HepG2 (cell line): Measurements from ENCODE around the gene ESPNL. TPM values are rescaled to one million over a fixed set of nuclear protein-coding genes. Genes with fewer than 3 reads are reported as not detected.

ENCODE experiments used
- ATAC-seq: fragments of 200-7000 bp; cut with Tn5 transposase; 3 replicates; pipeline ENCODE4 v1.9.1; 2020; ENCODE audit warnings: mild to moderate bottlenecking, moderate library complexity
- BruUV-seq: library from RNA; stranded (reverse); fragments of 400-500 nt; replicated peaks from 2 replicates; lab custom pipeline; 2021; lab: Mats Ljungman, UMichigan
- CTCF ChIA-PET: fragments of 300-600 bp; formaldehyde crosslinking; extraction: SDS; loops from one replicate; lab custom pipeline; 2021; ENCODE audit warnings: low total read pairs, inconsistent platforms, low intra/inter-chr PET ratio; lab: Yijun Ruan, JAX
- POLR2A ChIA-PET: fragments of 350-600 bp; sonication (Branson Sonifier 250); formaldehyde crosslinking; loops from one replicate; lab custom pipeline; 2020; ENCODE audit warnings: antibody characterized with exemption, inconsistent platforms; lab: Yijun Ruan, JAX
- DNase-seq: peaks from one replicate; pipeline ENCODE4 v3.0.0-alpha.2; 2015; ENCODE audit warnings: low spot score
- FAIRE-seq: peaks from 3 replicates; lab custom pipeline; 2011; peaks lifted over from hg19 to GRCh38; lab: Jason Lieb, UNC
- H2AFZ ChIP-seq: one replicate; pipeline ENCODE4 v1.6.1; 2011; ENCODE audit warnings: low read length, inconsistent platforms
- H3K27ac ChIP-seq: fragments of 300-600 bp; 3 replicates; pipeline ENCODE4 v1.8.0; 2011; ENCODE audit warnings: mixed run types, mild to moderate bottlenecking, mixed read lengths, low read length, inconsistent platforms; ENCODE audit not compliant: insufficient read depth; ENCODE audit errors: extremely low read length
- H3K27me3 ChIP-seq, 2 experiments: fragments of 200-600 bp in 1 of 2; 2 replicates in 1 of 2; 3 replicates in 1 of 2; pipeline versions ENCODE4 v1.6.0 to v1.8.0; 2011; ENCODE audit warnings: low read length in 2 of 2, mild to moderate bottlenecking in 2 of 2, moderate library complexity in 2 of 2, inconsistent platforms in 1 of 2; ENCODE audit not compliant: insufficient read depth in 2 of 2, control insufficient read depth in 1 of 2
- H3K36me3 ChIP-seq, 2 experiments: fragments of 200-600 bp in 1 of 2; replicated peaks in 1 of 2; 2 replicates in 1 of 2; 3 replicates in 1 of 2; pipeline versions ENCODE4 v1.5.1 to v1.8.0; 2011; ENCODE audit warnings: low read length in 2 of 2, inconsistent platforms in 1 of 2; ENCODE audit not compliant: insufficient read depth in 2 of 2, control insufficient read depth in 1 of 2
- H3K4me1 ChIP-seq: 2 replicates; pipeline ENCODE4 v1.5.1; 2012; ENCODE audit warnings: low read length, inconsistent platforms; ENCODE audit not compliant: insufficient read depth
- H3K4me2 ChIP-seq: 2 replicates; pipeline ENCODE4 v1.6.0; 2011; ENCODE audit warnings: low read depth, low read length, inconsistent platforms
- H3K4me3 ChIP-seq, 3 experiments: fragments of 200-600 bp in 1 of 3; sonication (generic), shearing (Covaris generic) in 1 of 3; replicated peaks in 1 of 3; 2 replicates each; pipeline ENCODE4 v1.5.1; 2011 to 2016; ENCODE audit warnings: low read length in 3 of 3, inconsistent platforms in 2 of 3, low read depth in 2 of 3, mild to moderate bottlenecking in 2 of 3, control low read depth in 1 of 3, mixed read lengths in 1 of 3; ENCODE audit not compliant: insufficient read depth in 1 of 3
- H3K79me2 ChIP-seq: one replicate; pipeline ENCODE4 v1.6.1; 2011; ENCODE audit warnings: low read length, inconsistent platforms; ENCODE audit not compliant: insufficient read depth
- H3K9ac ChIP-seq: 2 replicates; pipeline ENCODE4 v1.6.0; 2011; ENCODE audit warnings: mild to moderate bottlenecking, low read depth, low read length, inconsistent platforms; ENCODE audit not compliant: insufficient read depth
- H3K9me3 ChIP-seq: 2 replicates; pipeline ENCODE4 v1.5.1; 2012; ENCODE audit warnings: mild to moderate bottlenecking, low read length
- H4K20me1 ChIP-seq: 2 replicates; pipeline ENCODE4 v1.6.0; 2011; ENCODE audit warnings: inconsistent platforms, mild to moderate bottlenecking, low read length, moderate library complexity; ENCODE audit not compliant: insufficient read depth
- GPN1 ChIP-seq: sonication (generic); formaldehyde crosslinking; IDR thresholded peaks from 2 replicates; pipeline ENCODE4 v1.5.1; 2020; ENCODE audit warnings: missing genetic modification reagents, borderline replicate concordance
- HNRNPLL ChIP-seq: fragments of 200-400 bp; formaldehyde crosslinking; IDR thresholded peaks from 2 replicates; pipeline ENCODE4 v1.6.1; 2017; ENCODE audit warnings: mild to moderate bottlenecking, low read depth, low read length; ENCODE audit not compliant: poor library complexity, severe bottlenecking
- MTA1 ChIP-seq: sonication (generic); formaldehyde crosslinking; IDR thresholded peaks from 2 replicates; pipeline ENCODE4 v1.4.0; 2020; ENCODE audit warnings: missing genetic modification reagents, mild to moderate bottlenecking, borderline replicate concordance
- NFE2L1 ChIP-seq: sonication (generic); formaldehyde crosslinking; IDR thresholded peaks from 2 replicates; pipeline ENCODE4 v1.4.0; 2020; ENCODE audit warnings: missing genetic modification reagents, mild to moderate bottlenecking, borderline replicate concordance
- ZNF292 ChIP-seq: sonication (generic); formaldehyde crosslinking; IDR thresholded peaks from 2 replicates; pipeline ENCODE4 v1.8.1; 2022; ENCODE audit warnings: mild to moderate bottlenecking, low read depth, missing genetic modification reagents, borderline replicate concordance
- ZNF550 ChIP-seq: sonication (generic); formaldehyde crosslinking; IDR thresholded peaks from 2 replicates; pipeline ENCODE4 v1.4.0; 2020; ENCODE audit warnings: mild to moderate bottlenecking, missing genetic modification reagents, borderline replicate concordance
- WGBS: methylation state at CpG from one replicate; pipeline ENCODE4 v1.1.6; 2017; ENCODE audit warnings: low lambda C conversion rate; 5-methylcytosine and 5-hydroxymethylcytosine counted together
- in situ Hi-C: cut with HindIII; loops from 2 replicates; pipeline ENCODE4 v1.10.0; 2017; ENCODE audit warnings: low pct_unique_long_range_greater_than_20kb; ENCODE audit not compliant: extremely low pct_ligation_motif_present
- intact Hi-C: fragments of 100-400 bp; cut with micrococcal nuclease; formaldehyde crosslinking; loops from one replicate; pipeline ENCODE4 v1.10.0; 2022; ENCODE audit not compliant: unreplicated experiment
- polyA plus RNA-seq, 8 experiments: library from polyadenylated mRNA; depleted of rRNA in 3 of 8; stranded (reverse) in 7 of 8; unstranded in 1 of 8; fragments of >200 nt; fragmentation: Illumina TruSeq in 4 of 8; extraction: Trizol in 4 of 8; gene quantifications; 2 replicates each; pipeline versions ENCODE4 v1.2.1 to v1.2.3, GENCODE V29; 2011 to 2016; ENCODE audit warnings: low read depth in 4 of 8, missing spikeins in 1 of 8, mixed read lengths in 1 of 8; ENCODE audit not compliant: insufficient read depth in 1 of 8
- total RNA-seq, 5 experiments: library from RNA; depleted of rRNA; stranded (reverse); fragments of >200 nt; fragmentation: Illumina TruSeq; extraction: Trizol; gene quantifications; 2 replicates each; pipeline ENCODE4 v1.2.3, GENCODE V29; 2016; ENCODE audit warnings: low read depth in 1 of 5
- TF ChIP-seq, protein P1 (sequence below): sonication (generic); formaldehyde crosslinking; IDR thresholded peaks from 2 replicates; pipeline ENCODE4 v1.5.0; 2020; ENCODE audit warnings: missing genetic modification reagents, mild to moderate bottlenecking, borderline replicate concordance
- TF ChIP-seq, protein P2 (sequence below): IDR thresholded peaks from 2 replicates; pipeline ENCODE4 v1.6.1; 2016; ENCODE audit warnings: missing biosample characterization, missing genetic modification reagents, low read depth

Gene ESPNL
- total and polyA plus RNA-seq, 2 of the 13 experiments (the other 11 are each of a cell fraction or from before 2014, with no cell fraction given): 0.45 to 0.80 TPM

DNA sequence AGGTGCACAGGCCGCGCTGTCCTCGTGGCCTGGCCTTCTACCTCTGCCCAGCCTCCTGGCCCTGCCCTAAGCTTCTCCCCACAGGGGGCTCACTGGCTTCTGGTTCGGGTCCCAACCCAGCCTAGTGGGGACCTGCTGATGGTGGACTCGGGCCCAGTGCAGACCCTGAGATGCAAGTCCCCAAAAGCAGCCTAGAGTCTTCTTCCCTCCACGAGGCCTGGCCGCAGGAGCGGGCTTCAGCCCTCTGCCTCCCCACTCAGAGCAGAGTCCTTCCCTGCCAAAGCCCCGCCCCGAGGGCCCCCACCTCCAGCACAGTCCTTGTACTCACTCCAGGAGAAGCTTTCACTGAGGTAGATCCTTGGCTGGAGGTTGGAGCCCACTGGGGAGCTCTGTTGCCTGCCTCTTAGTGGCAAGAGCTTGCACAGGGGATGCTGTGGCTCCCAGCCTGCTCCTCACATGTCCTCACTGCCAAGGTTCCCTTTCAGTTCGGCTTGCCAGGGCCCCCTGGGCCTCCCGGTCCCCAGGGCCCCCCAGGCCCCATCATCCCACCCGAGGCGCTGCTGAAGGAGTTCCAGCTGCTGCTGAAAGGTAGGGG lies 62.2 kb downstream of the ESPNL start:
- FAIRE-seq (no peak), DNase-seq (no peak), ATAC-seq (0 out of 3 replicates have a peak, but pooled peaks have one; percentile 1)
- no TSS peak for BruUV-seq
- Histone ChIP-seq H4K20me1 (no peaks in the 10 kb centered on the region), H3K27me3 (peaks cover 37 to 64% of the 10 kb centered on the region in 2 experiments), H3K4me1 (peaks cover 34% of the 10 kb centered on the region), H3K36me3 (no peaks in the 10 kb centered on the region), H3K79me2 (no peaks in the 10 kb centered on the region), H2AFZ (no peak overlapping the region), H3K9ac (no peak overlapping the region), H3K4me3 (no peak overlapping the region), H3K4me2 (no peak overlapping the region), H3K9me3 (no peaks in the 10 kb centered on the region), H3K27ac (no peak overlapping the region)
- intact Hi-C loops: no loop called here
- 40% methylated on average over 9 of the region's 14 CpGs for WGBS
- in situ Hi-C loops: no loop called here
- POLR2A ChIA-PET: no interaction called here
- TF ChIP-seq ZNF550 (CRISPR knock-in tag): no peak
- 0 out of 2 replicates have a peak, but pooled peaks have one; percentile 26 for TF ChIP-seq ZNF292 (CRISPR knock-in tag)
- CTCF ChIA-PET: no interaction called here

DNA sequence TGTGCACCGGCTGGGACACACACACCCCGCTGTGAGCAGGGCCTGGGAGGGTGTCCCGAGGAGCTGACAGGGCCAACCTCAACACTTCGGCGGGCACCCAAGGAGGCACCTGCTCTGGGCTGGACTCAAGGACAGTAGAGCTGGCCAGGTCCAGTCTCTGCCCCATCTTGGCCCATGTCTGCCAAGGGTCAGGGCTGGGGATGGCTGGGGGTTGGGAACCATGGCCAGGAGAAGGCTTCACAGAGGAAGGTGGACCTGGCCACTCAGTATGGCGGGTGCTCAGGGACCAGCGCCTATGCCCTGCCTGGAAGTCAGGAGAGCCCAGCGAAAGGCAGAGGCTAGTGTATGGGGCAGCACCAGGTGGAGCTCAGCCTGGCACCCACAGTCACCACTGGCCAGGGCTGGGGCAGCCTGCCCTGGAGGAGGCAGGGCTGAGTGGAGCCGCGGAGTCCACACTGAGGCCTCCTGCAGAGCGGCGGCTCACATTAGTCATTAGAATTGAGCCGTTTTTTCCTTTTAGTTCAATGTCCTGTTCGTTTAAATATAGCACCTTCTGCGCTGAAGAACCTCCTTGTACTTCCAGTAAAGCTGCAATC lies 62.8 kb downstream of the ESPNL start:
- DNase-seq (no peak), FAIRE-seq (no peak), ATAC-seq (peak; percentile 6)
- Histone ChIP-seq H3K9ac (no peak overlapping the region; the same call in 1 of the 2 replicates), H3K9me3 (no peaks in the 10 kb centered on the region), H3K4me1 (peaks cover 36% of the 10 kb centered on the region), H3K4me2 (peak overlapping the region; percentile 71), H3K4me3 (peak overlapping the region; percentile 15 to 59 (median 21); a peak in 3 of 6 replicates), H2AFZ (no peak overlapping the region)
- CTCF ChIA-PET: no interaction called here
- 51% methylated on average over 9 of the region's 15 CpGs for WGBS
- intact Hi-C loops (no loop called here), in situ Hi-C loops (no loop called here)
- BruUV-seq: no TSS peak
- TF ChIP-seq, protein P1, sequence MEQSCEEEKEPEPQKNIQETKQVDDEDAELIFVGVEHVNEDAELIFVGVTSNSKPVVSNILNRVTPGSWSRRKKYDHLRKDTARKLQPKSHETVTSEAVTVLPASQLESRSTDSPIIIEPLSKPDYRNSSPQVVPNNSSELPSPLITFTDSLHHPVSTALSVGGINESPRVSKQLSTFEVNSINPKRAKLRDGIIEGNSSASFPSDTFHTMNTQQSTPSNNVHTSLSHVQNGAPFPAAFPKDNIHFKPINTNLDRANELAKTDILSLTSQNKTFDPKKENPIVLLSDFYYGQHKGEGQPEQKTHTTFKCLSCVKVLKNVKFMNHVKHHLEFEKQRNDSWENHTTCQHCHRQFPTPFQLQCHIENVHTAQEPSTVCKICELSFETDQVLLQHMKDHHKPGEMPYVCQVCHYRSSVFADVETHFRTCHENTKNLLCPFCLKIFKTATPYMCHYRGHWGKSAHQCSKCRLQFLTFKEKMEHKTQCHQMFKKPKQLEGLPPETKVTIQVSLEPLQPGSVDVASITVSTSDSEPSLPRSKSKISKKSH (CRISPR knock-in tag): 0 out of 2 replicates have a peak, but pooled peaks have one; percentile 25
- TF ChIP-seq NFE2L1 (CRISPR knock-in tag) (0 out of 2 replicates have a peak, but pooled peaks have one; percentile 42), GPN1 (CRISPR knock-in tag) (no peak), MTA1 (CRISPR knock-in tag) (0 out of 2 replicates have a peak, but pooled peaks have one; percentile 33), HNRNPLL (peak; percentile 11)
- TF ChIP-seq, protein P2, sequence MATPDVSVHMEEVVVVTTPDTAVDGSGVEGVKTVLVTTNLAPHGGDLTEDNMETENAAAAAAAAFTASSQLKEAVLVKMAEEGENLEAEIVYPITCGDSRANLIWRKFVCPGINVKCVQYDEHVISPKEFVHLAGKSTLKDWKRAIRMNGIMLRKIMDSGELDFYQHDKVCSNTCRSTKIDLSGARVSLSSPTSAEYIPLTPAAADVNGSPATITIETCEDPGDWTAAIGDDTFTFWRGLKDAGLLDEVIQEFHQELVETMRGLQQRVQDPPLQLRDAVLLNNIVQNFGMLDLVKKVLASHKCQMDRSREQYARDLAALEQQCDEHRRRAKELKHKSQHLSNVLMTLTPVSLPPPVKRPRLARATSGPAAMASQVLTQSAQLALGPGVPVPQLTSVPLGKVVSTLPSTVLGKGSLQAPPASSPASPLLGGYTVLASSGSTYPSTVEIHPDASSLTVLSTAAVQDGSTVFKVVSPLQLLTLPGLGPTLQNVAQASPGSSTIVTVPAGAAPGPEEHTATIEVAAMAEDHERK (CRISPR knock-in tag): no peak
- TF ChIP-seq, all 625 proteins: peak for 4
- POLR2A ChIA-PET: no interaction called here
- H3K79me2 ChIP-seq: no peaks in the 10 kb centered on the region
- H3K27me3 ChIP-seq: peaks cover 32 to 58% of the 10 kb centered on the region in 2 experiments
- H4K20me1 ChIP-seq: no peaks in the 10 kb centered on the region
- H3K27ac ChIP-seq: no peak overlapping the region
- H3K36me3 ChIP-seq: no peaks in the 10 kb centered on the region; a peak in 2 of 5 replicates
